ENCODE measurements around the gene PAM. TPM values are rescaled to one million over a fixed set of nuclear protein-coding genes. Genes with fewer than 3 reads are reported as not detected.

PAM gene
- total RNA-seq, 1 experiment from 2014 or later: 142 TPM

- Mint-ChIP-seq H3K4me1 (ENCODE audit: low read depth, unreplicated experiment) (no peaks in the 10 kb centered on the region), H3K9me3 (ENCODE audit: low read depth, unreplicated experiment) (no peaks in the 10 kb centered on the region), H3K27ac (ENCODE audit: unreplicated experiment) (no peak overlapping the region), H3K36me3 (ENCODE audit: insufficient read depth, unreplicated experiment) (no peaks in the 10 kb centered on the region), H3K27me3 (ENCODE audit: unreplicated experiment) (no peaks in the 10 kb centered on the region), H3K4me3 (ENCODE audit: low read depth, unreplicated experiment) (no peak overlapping the region)
- TF ChIP-seq CTCF (IDR thresholded peaks at IDR 0.05; ENCODE audit: unreplicated experiment): no peak
- DNase-seq: no peak
- CTCF ChIA-PET: no interaction called here
- intact Hi-C loops (cut with micrococcal nuclease; ENCODE audit: unreplicated experiment): no loop called here
- no TSS peak for BruUV-seq (replicated peaks)
Measured at GRCh38 chr5:102937894-102938293, 182.8 kb downstream of the PAM start.

GRCh38 chr5:102941111-102941510, 186.0 kb downstream of the PAM start:
- TF ChIP-seq CTCF (IDR thresholded peaks at IDR 0.05; ENCODE audit: unreplicated experiment): no peak
- no peak overlapping the region for H3K4me3 Mint-ChIP-seq (ENCODE audit: low read depth, unreplicated experiment)
- CTCF ChIA-PET: no interaction called here
- no TSS peak for BruUV-seq (replicated peaks)
- no peaks in the 10 kb centered on the region for H3K9me3 Mint-ChIP-seq (ENCODE audit: low read depth, unreplicated experiment)
- H3K27me3 Mint-ChIP-seq (ENCODE audit: unreplicated experiment): no peaks in the 10 kb centered on the region
- intact Hi-C loops (cut with micrococcal nuclease; ENCODE audit: unreplicated experiment): no loop called here
- no peak overlapping the region for H3K27ac Mint-ChIP-seq (ENCODE audit: unreplicated experiment)
- H3K4me1 Mint-ChIP-seq (ENCODE audit: low read depth, unreplicated experiment): no peaks in the 10 kb centered on the region
- DNase-seq: no peak
- H3K36me3 Mint-ChIP-seq (ENCODE audit: insufficient read depth, unreplicated experiment): no peaks in the 10 kb centered on the region

DNA sequence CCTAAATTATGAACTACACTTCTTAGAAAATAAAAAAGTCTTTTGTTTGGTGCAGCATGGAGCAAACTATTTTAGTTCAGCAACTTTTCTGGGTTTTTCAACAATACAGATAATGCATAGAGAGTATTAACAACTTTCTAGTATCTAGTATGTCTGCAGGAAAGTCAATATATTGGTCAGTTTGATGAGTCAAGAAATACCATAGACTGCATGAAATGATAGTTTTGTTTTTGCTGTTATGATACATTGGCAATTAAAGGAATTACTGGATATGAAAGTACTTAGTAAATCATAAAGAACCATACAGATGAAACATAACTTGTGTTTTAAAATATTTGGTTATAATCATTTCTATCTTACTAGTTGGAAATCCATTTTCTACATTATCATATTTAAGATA, 191.3 kb downstream of the PAM start:
- no peak for DNase-seq
- CTCF ChIA-PET: no interaction called here
- Mint-ChIP-seq H3K4me3 (ENCODE audit: low read depth, unreplicated experiment) (no peak overlapping the region), H3K36me3 (ENCODE audit: insufficient read depth, unreplicated experiment) (no peaks in the 10 kb centered on the region), H3K9me3 (ENCODE audit: low read depth, unreplicated experiment) (no peaks in the 10 kb centered on the region), H3K27me3 (ENCODE audit: unreplicated experiment) (no peaks in the 10 kb centered on the region), H3K4me1 (ENCODE audit: low read depth, unreplicated experiment) (no peaks in the 10 kb centered on the region), H3K27ac (ENCODE audit: unreplicated experiment) (no peak overlapping the region)
- TF ChIP-seq CTCF (IDR thresholded peaks at IDR 0.05; ENCODE audit: unreplicated experiment): no peak
- no TSS peak for BruUV-seq (replicated peaks)
- intact Hi-C loops (cut with micrococcal nuclease; ENCODE audit: unreplicated experiment): no loop called here

DNA sequence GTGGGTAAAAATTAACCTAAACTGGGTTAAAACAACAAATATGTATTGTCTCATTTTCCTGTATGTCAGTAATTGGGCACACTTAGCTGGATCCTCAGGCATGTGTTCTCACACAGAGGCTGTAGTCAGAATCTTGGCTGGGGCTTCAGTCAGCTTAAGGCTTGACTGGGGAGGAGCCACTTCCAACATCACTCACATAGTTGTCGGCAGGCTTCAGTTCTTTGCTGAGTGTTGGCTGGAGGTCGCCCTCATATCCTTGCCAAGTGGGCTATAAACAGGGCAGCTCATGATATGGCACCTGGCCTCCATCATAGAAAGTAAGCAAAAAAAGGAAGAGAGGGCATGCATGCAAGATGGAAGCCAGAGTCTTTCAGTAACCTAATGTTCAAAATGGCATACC, 191.9 kb downstream of the PAM start:
- no peak overlapping the region for H3K4me3 Mint-ChIP-seq (ENCODE audit: low read depth, unreplicated experiment)
- DNase-seq: no peak
- CTCF ChIA-PET: no interaction called here
- intact Hi-C loops (cut with micrococcal nuclease; ENCODE audit: unreplicated experiment): no loop called here
- H3K36me3 Mint-ChIP-seq (ENCODE audit: insufficient read depth, unreplicated experiment): no peaks in the 10 kb centered on the region
- no peak for TF ChIP-seq CTCF (IDR thresholded peaks at IDR 0.05; ENCODE audit: unreplicated experiment)
- H3K27me3 Mint-ChIP-seq (ENCODE audit: unreplicated experiment): no peaks in the 10 kb centered on the region
- BruUV-seq (replicated peaks): no TSS peak
- no peaks in the 10 kb centered on the region for H3K9me3 Mint-ChIP-seq (ENCODE audit: low read depth, unreplicated experiment)
- H3K4me1 Mint-ChIP-seq (ENCODE audit: low read depth, unreplicated experiment): no peaks in the 10 kb centered on the region
- H3K27ac Mint-ChIP-seq (ENCODE audit: unreplicated experiment): no peak overlapping the region

GRCh38 chr5:102955488-102955887, 200.4 kb downstream of the PAM start:
- Mint-ChIP-seq H3K27ac (ENCODE audit: unreplicated experiment) (no peak overlapping the region), H3K4me1 (ENCODE audit: low read depth, unreplicated experiment) (peaks cover 15% of the 10 kb centered on the region), H3K9me3 (ENCODE audit: low read depth, unreplicated experiment) (no peaks in the 10 kb centered on the region), H3K4me3 (ENCODE audit: low read depth, unreplicated experiment) (no peak overlapping the region), H3K36me3 (ENCODE audit: insufficient read depth, unreplicated experiment) (no peaks in the 10 kb centered on the region), H3K27me3 (ENCODE audit: unreplicated experiment) (no peaks in the 10 kb centered on the region)
- no TSS peak for BruUV-seq (replicated peaks)
- no peak for TF ChIP-seq CTCF (IDR thresholded peaks at IDR 0.05; ENCODE audit: unreplicated experiment)
- no peak for DNase-seq
- CTCF ChIA-PET: no interaction called here
- intact Hi-C loops (cut with micrococcal nuclease; ENCODE audit: unreplicated experiment): no loop called here
